Neuronal stem cell (in vitro differentiated cells): ENCODE measurements around the gene TBCA.

Experiments used
- DNase-seq: peaks from one replicate; pipeline ENCODE4 v3.0.0-alpha.2; 2013; ENCODE audit warnings: low spot score
- H2AFZ ChIP-seq: one replicate; pipeline ENCODE4 v1.6.1; 2013; ENCODE audit warnings: mild to moderate bottlenecking, low read length, inconsistent platforms
- H2AK5ac ChIP-seq: 2 replicates; pipeline ENCODE4 v1.6.1; 2013; ENCODE audit warnings: low read depth, mild to moderate bottlenecking, inconsistent platforms, low read length, moderate library complexity, mixed read lengths
- H2BK120ac ChIP-seq: 2 replicates; pipeline ENCODE4 v1.6.1; 2013; ENCODE audit warnings: low read depth, mild to moderate bottlenecking, inconsistent platforms, low read length, moderate library complexity, mixed read lengths
- H2BK12ac ChIP-seq: one replicate; pipeline ENCODE4 v1.6.1; 2013; ENCODE audit warnings: low read length, inconsistent platforms
- H2BK15ac ChIP-seq: 2 replicates; pipeline ENCODE4 v1.6.1; 2013; ENCODE audit warnings: mild to moderate bottlenecking, low read length, inconsistent platforms, mixed read lengths
- H2BK5ac ChIP-seq: one replicate; pipeline ENCODE4 v1.6.1; 2013; ENCODE audit warnings: inconsistent platforms, mild to moderate bottlenecking, low read length, moderate library complexity
- H3K14ac ChIP-seq: one replicate; pipeline ENCODE4 v1.6.1; 2013; ENCODE audit warnings: low read length, inconsistent platforms
- H3K18ac ChIP-seq: 2 replicates; pipeline ENCODE4 v1.6.1; 2013; ENCODE audit warnings: low read length, inconsistent platforms
- H3K23ac ChIP-seq: 2 replicates; pipeline ENCODE4 v1.6.1; 2013; ENCODE audit warnings: low read depth, mild to moderate bottlenecking, mixed read lengths, low read length, inconsistent platforms; ENCODE audit not compliant: poor library complexity
- H3K27ac ChIP-seq: replicated peaks from 3 replicates; pipeline ENCODE4 v1.5.1; 2013; ENCODE audit warnings: low read length, inconsistent platforms
- H3K27me3 ChIP-seq, 3 experiments: 2 replicates each; pipeline ENCODE4 v1.6.1; 2013; ENCODE audit warnings: low read length in 3 of 3, mild to moderate bottlenecking in 2 of 3, inconsistent platforms in 1 of 3, low read depth in 1 of 3, mixed read lengths in 1 of 3, moderate library complexity in 1 of 3; ENCODE audit not compliant: control insufficient read depth in 3 of 3, insufficient read depth in 3 of 3
- H3K36me3 ChIP-seq, 2 donors: replicated peaks in 1 of 2; 2 replicates each; pipeline ENCODE4 v1.6.1; 2013; ENCODE audit warnings: low read length in 2 of 2; ENCODE audit not compliant: control insufficient read depth in 2 of 2, insufficient read depth in 2 of 2
- H3K4ac ChIP-seq: 2 replicates; pipeline ENCODE4 v1.6.1; 2013; ENCODE audit warnings: inconsistent platforms, mild to moderate bottlenecking, low read length, moderate library complexity
- H3K4me1 ChIP-seq, 2 donors: 1 replicate in 1 of 2; 2 replicates in 1 of 2; pipeline ENCODE4 v1.6.1; 2013; ENCODE audit warnings: low read length in 2 of 2, low read depth in 1 of 2; ENCODE audit not compliant: control insufficient read depth in 2 of 2, insufficient read depth in 1 of 2
- H3K4me2 ChIP-seq: one replicate; pipeline ENCODE4 v1.6.1; 2013; ENCODE audit warnings: mild to moderate bottlenecking, low read length, inconsistent platforms; ENCODE audit not compliant: insufficient read depth, poor library complexity, severe bottlenecking
- H3K4me3 ChIP-seq, 2 donors: 2 replicates each; pipeline ENCODE4 v1.5.1; 2013; ENCODE audit warnings: low read length in 2 of 2, mild to moderate bottlenecking in 2 of 2, inconsistent platforms in 1 of 2, moderate library complexity in 1 of 2
- H3K79me1 ChIP-seq: one replicate; pipeline ENCODE4 v1.6.1; 2013; ENCODE audit warnings: low read depth, mild to moderate bottlenecking, inconsistent platforms, low read length, moderate library complexity
- H3K9ac ChIP-seq: one replicate; pipeline ENCODE4 v1.6.1; 2013; ENCODE audit warnings: mild to moderate bottlenecking, low read depth, low read length, inconsistent platforms; ENCODE audit not compliant: poor library complexity
- H3K9me3 ChIP-seq, 2 donors: replicated peaks in 1 of 2; 2 replicates each; pipeline versions ENCODE3 to v1.6.1; 2013; ENCODE audit warnings: low read length in 2 of 2, mild to moderate bottlenecking in 2 of 2, inconsistent platforms in 1 of 2, low read depth in 1 of 2, mixed read lengths in 1 of 2, moderate library complexity in 1 of 2; ENCODE audit not compliant: control insufficient read depth in 2 of 2, insufficient read depth in 1 of 2
- H4K8ac ChIP-seq: one replicate; pipeline ENCODE4 v1.6.1; 2013; ENCODE audit warnings: low read depth, mild to moderate bottlenecking, inconsistent platforms, low read length, moderate library complexity
- H4K91ac ChIP-seq: one replicate; pipeline ENCODE4 v1.6.1; 2013; ENCODE audit warnings: low read length, low read depth, mild to moderate bottlenecking, inconsistent platforms; ENCODE audit not compliant: poor library complexity
- WGBS, 2 donors: extraction: QIAGEN DNeasy Blood & Tissue Kit; methylation state at CpG; one replicate each; pipeline ENCODE4 v1.1.7; 2013; ENCODE audit warnings: missing lambda C conversion rate in 2 of 2, mixed read lengths in 1 of 2; ENCODE audit not compliant: insufficient read length in 2 of 2, insufficient replicate concordance in 1 of 2; ENCODE audit errors: extremely low coverage in 2 of 2; 5-methylcytosine and 5-hydroxymethylcytosine counted together

Gene TBCA

GRCh38 chr5:77806213-77806843, 30.2 kb upstream of the TBCA start:
- Histone ChIP-seq H3K4me1 (no peaks in the 10 kb centered on the region), H2AK5ac (no peak overlapping the region), H3K18ac (no peak overlapping the region), H3K4me2 (no peak overlapping the region), H3K36me3 (no peaks in the 10 kb centered on the region), H3K14ac (no peak overlapping the region), H4K8ac (no peak overlapping the region), H2BK15ac (no peak overlapping the region), H2AFZ (no peak overlapping the region), H3K79me1 (no peaks in the 10 kb centered on the region), H3K27ac (no peak overlapping the region), H3K23ac (no peak overlapping the region), H4K91ac (no peak overlapping the region), H3K4ac (no peak overlapping the region), H3K27me3 (no peaks in the 10 kb centered on the region), H2BK5ac (no peak overlapping the region), H3K9ac (no peak overlapping the region), H3K9me3 (peaks cover 0 to 2% of the 10 kb centered on the region in 2 donors), H2BK120ac (no peak overlapping the region), H2BK12ac (no peak overlapping the region), H3K4me3 (no peak overlapping the region)
- no peak for DNase-seq
- WGBS, 2 donors, result no CpG with 5 or more reads among the region's 1 CpG

- H3K27me3 ChIP-seq, result peaks cover 0 to 5% (median 0%) of the 10 kb centered on the region in 3 experiments
- no peak for DNase-seq
- no peak overlapping the region for H2BK5ac ChIP-seq
- no peak overlapping the region for H2AK5ac ChIP-seq
- H3K18ac ChIP-seq, result no peak overlapping the region
- no peak overlapping the region for H3K4me3 ChIP-seq
- no peaks in the 10 kb centered on the region for H3K4me1 ChIP-seq
- no peaks in the 10 kb centered on the region for H3K79me1 ChIP-seq
- no peak overlapping the region for H2BK12ac ChIP-seq
- H3K4me2 ChIP-seq, result no peak overlapping the region
- H4K8ac ChIP-seq, result no peak overlapping the region
- H3K23ac ChIP-seq, result no peak overlapping the region
- H3K27ac ChIP-seq, result no peak overlapping the region
- no peak overlapping the region for H2BK15ac ChIP-seq
- H3K4ac ChIP-seq, result no peak overlapping the region
- H3K9me3 ChIP-seq, result peaks cover 0 to 6% of the 10 kb centered on the region in 2 donors
- H4K91ac ChIP-seq, result no peak overlapping the region
- no peak overlapping the region for H3K14ac ChIP-seq
- WGBS, 2 donors, result no CpG with 5 or more reads among the region's 1 CpG
- no peak overlapping the region for H2AFZ ChIP-seq
- no peaks in the 10 kb centered on the region for H3K36me3 ChIP-seq
- no peak overlapping the region for H2BK120ac ChIP-seq
- no peak overlapping the region for H3K9ac ChIP-seq
These were observed 22.3 kb upstream of the TBCA start for GRCh38 chr5:77798456-77798855.

- no peak overlapping the region for H4K8ac ChIP-seq
- no peak overlapping the region for H3K14ac ChIP-seq
- peaks cover 0 to 4% of the 10 kb centered on the region in 2 donors for H3K9me3 ChIP-seq
- no peaks in the 10 kb centered on the region for H3K36me3 ChIP-seq
- no peak overlapping the region for H2BK120ac ChIP-seq
- H3K4me2 ChIP-seq, result no peak overlapping the region
- H2BK15ac ChIP-seq, result no peak overlapping the region
- no peak overlapping the region for H3K23ac ChIP-seq
- no peak overlapping the region for H2AFZ ChIP-seq
- no peak overlapping the region for H4K91ac ChIP-seq
- H2BK12ac ChIP-seq, result no peak overlapping the region
- DNase-seq, result no peak
- WGBS, 2 donors, result no CpG with 5 or more reads among the region's 1 CpG
- no peak overlapping the region for H3K18ac ChIP-seq
- no peak overlapping the region for H2AK5ac ChIP-seq
- peaks cover 0 to 11% (median 0%) of the 10 kb centered on the region in 3 experiments for H3K27me3 ChIP-seq
- no peak overlapping the region for H3K4me3 ChIP-seq
- H3K9ac ChIP-seq, result no peak overlapping the region
- no peak overlapping the region for H3K4ac ChIP-seq
- no peaks in the 10 kb centered on the region for H3K4me1 ChIP-seq
- H3K79me1 ChIP-seq, result no peaks in the 10 kb centered on the region
- no peak overlapping the region for H3K27ac ChIP-seq
- no peak overlapping the region for H2BK5ac ChIP-seq
These were observed 21.0 kb upstream of the TBCA start for GRCh38 chr5:77797136-77797535.

- H3K4ac ChIP-seq, result no peak overlapping the region
- no peak overlapping the region for H4K91ac ChIP-seq
- H3K79me1 ChIP-seq, result no peaks in the 10 kb centered on the region
- H2AFZ ChIP-seq, result no peak overlapping the region
- no peak overlapping the region for H3K18ac ChIP-seq
- no peak overlapping the region for H2AK5ac ChIP-seq
- no peak overlapping the region for H3K14ac ChIP-seq
- no peak overlapping the region for H3K9ac ChIP-seq
- DNase-seq, result no peak
- no peak overlapping the region for H2BK120ac ChIP-seq
- H4K8ac ChIP-seq, result no peak overlapping the region
- no peaks in the 10 kb centered on the region for H3K36me3 ChIP-seq
- H2BK15ac ChIP-seq, result no peak overlapping the region
- no peak overlapping the region for H2BK5ac ChIP-seq
- H3K4me3 ChIP-seq, result no peak overlapping the region
- no peak overlapping the region for H2BK12ac ChIP-seq
- no peak overlapping the region for H3K4me2 ChIP-seq
- no peak overlapping the region for H3K27ac ChIP-seq
- H3K23ac ChIP-seq, result no peak overlapping the region
- no CpG with 5 or more reads among the region's 3 CpGs for WGBS, 2 donors
- no peaks in the 10 kb centered on the region for H3K4me1 ChIP-seq
- H3K9me3 ChIP-seq, result peaks cover 0 to 4% of the 10 kb centered on the region in 2 donors
- peaks cover 0 to 11% (median 0%) of the 10 kb centered on the region in 3 experiments for H3K27me3 ChIP-seq
These were observed 19.7 kb upstream of the TBCA start for GRCh38 chr5:77795846-77796245.
